H9 (cell line): ENCODE results near the gene BRSK1. TPM values are rescaled to one million over a fixed set of nuclear protein-coding genes. Genes with fewer than 3 reads are reported as not detected.
A peak's percentile ranks its signal among the peaks of the same experiment; 100 is the strongest.

ENCODE experiments used
- DNase-seq: peaks from one replicate; pipeline ENCODE4 v3.0.0-alpha.2; 2017
- H2AFZ ChIP-seq: one replicate; pipeline ENCODE4 v1.6.1; 2013; ENCODE audit warnings: mild to moderate bottlenecking, low read length, control low read depth, moderate library complexity
- H2AK5ac ChIP-seq: 2 replicates; pipeline ENCODE4 v1.6.1; 2013; ENCODE audit warnings: low read length, control low read depth, mixed read lengths; ENCODE audit not compliant: insufficient read length
- H2BK120ac ChIP-seq: one replicate; pipeline ENCODE4 v1.6.1; 2013; ENCODE audit warnings: low read depth, mild to moderate bottlenecking, low read length, control low read depth, inconsistent platforms; ENCODE audit not compliant: poor library complexity, severe bottlenecking
- H2BK12ac ChIP-seq: 2 replicates; pipeline ENCODE4 v1.6.1; 2013; ENCODE audit warnings: low read length, control low read depth, mixed read lengths, low read depth; ENCODE audit not compliant: insufficient read length
- H2BK15ac ChIP-seq: 2 replicates; pipeline ENCODE4 v1.6.1; 2013; ENCODE audit warnings: low read depth, low read length, control low read depth
- H2BK20ac ChIP-seq: one replicate; pipeline ENCODE4 v1.6.1; 2013; ENCODE audit warnings: low read depth, mild to moderate bottlenecking, low read length, control low read depth, inconsistent platforms; ENCODE audit not compliant: poor library complexity, severe bottlenecking
- H2BK5ac ChIP-seq: 2 replicates; pipeline ENCODE4 v1.6.1; 2013; ENCODE audit warnings: low read length, control low read depth, mixed read lengths; ENCODE audit not compliant: insufficient read length
- H3K14ac ChIP-seq: 2 replicates; pipeline ENCODE4 v1.6.1; 2013; ENCODE audit warnings: low read length, control low read depth; ENCODE audit not compliant: insufficient read depth
- H3K18ac ChIP-seq: 2 replicates; pipeline ENCODE4 v1.6.1; 2013; ENCODE audit warnings: low read depth, mild to moderate bottlenecking, mixed read lengths, low read length, control low read depth; ENCODE audit not compliant: insufficient read length
- H3K23ac ChIP-seq: 2 replicates; pipeline ENCODE4 v1.6.1; 2013; ENCODE audit warnings: low read length, control low read depth, mixed read lengths, low read depth; ENCODE audit not compliant: insufficient read length
- H3K23me2 ChIP-seq: 2 replicates; pipeline ENCODE4 v1.6.1; 2013; ENCODE audit warnings: low read depth, mild to moderate bottlenecking, mixed read lengths, low read length, control low read depth; ENCODE audit not compliant: insufficient read length, poor library complexity, severe bottlenecking
- H3K27ac ChIP-seq: 2 replicates; pipeline ENCODE4 v1.5.1; 2013; ENCODE audit warnings: low read length, control low read depth, mixed read lengths, low read depth; ENCODE audit not compliant: insufficient read length
- H3K27me3 ChIP-seq: 2 replicates; pipeline ENCODE4 v1.6.1; 2013; ENCODE audit warnings: low read length, control low read depth, inconsistent platforms; ENCODE audit not compliant: insufficient read depth
- H3K4ac ChIP-seq: 2 replicates; pipeline ENCODE4 v1.6.1; 2013; ENCODE audit warnings: low read depth, mild to moderate bottlenecking, control low read depth, inconsistent platforms, low read length, moderate library complexity
- H3K4me1 ChIP-seq: 2 replicates; pipeline ENCODE4 v1.6.1; 2013; ENCODE audit warnings: low read length, control low read depth, inconsistent platforms; ENCODE audit not compliant: insufficient read depth
- H3K4me2 ChIP-seq: 2 replicates; pipeline ENCODE4 v1.6.1; 2013; ENCODE audit warnings: low read length, control low read depth, mixed read lengths; ENCODE audit not compliant: insufficient read length, insufficient read depth
- H3K56ac ChIP-seq: 2 replicates; pipeline ENCODE4 v1.6.1; 2013; ENCODE audit warnings: low read depth, mild to moderate bottlenecking, mixed read lengths, low read length, control low read depth; ENCODE audit not compliant: insufficient read length
- H3K79me1 ChIP-seq: 2 replicates; pipeline ENCODE4 v1.6.1; 2013; ENCODE audit warnings: low read depth, mild to moderate bottlenecking, moderate library complexity, low read length, control low read depth, inconsistent platforms; ENCODE audit not compliant: insufficient read depth, poor library complexity, severe bottlenecking
- H3K79me2 ChIP-seq: 2 replicates; pipeline ENCODE4 v1.6.1; 2013; ENCODE audit warnings: low read length, control low read depth, inconsistent platforms; ENCODE audit not compliant: insufficient read depth
- H3K9ac ChIP-seq: 2 replicates; pipeline ENCODE4 v1.6.1; 2013; ENCODE audit warnings: low read length, control low read depth, mixed read lengths; ENCODE audit not compliant: insufficient read length; ENCODE audit errors: extremely low read depth
- H3K9me3 ChIP-seq: one replicate; pipeline ENCODE4 v1.6.1; 2013; ENCODE audit warnings: low read depth, low read length, inconsistent platforms; ENCODE audit not compliant: control insufficient read depth
- H3T11ph ChIP-seq: one replicate; pipeline ENCODE4 v1.6.1; 2013; ENCODE audit warnings: mild to moderate bottlenecking, low read length, control low read depth, inconsistent platforms
- H4K20me1 ChIP-seq: one replicate; pipeline ENCODE4 v1.6.1; 2013; ENCODE audit not compliant: control insufficient read depth, insufficient read length, insufficient read depth
- H4K5ac ChIP-seq: 2 replicates; pipeline ENCODE4 v1.6.1; 2013; ENCODE audit warnings: low read depth, mild to moderate bottlenecking, mixed read lengths, low read length, control low read depth; ENCODE audit not compliant: insufficient read length
- H4K8ac ChIP-seq: replicated peaks from 2 replicates; pipeline ENCODE4 v1.6.1; 2013; ENCODE audit warnings: low read length, control low read depth, mixed read lengths, low read depth; ENCODE audit not compliant: insufficient read length
- H4K91ac ChIP-seq: 2 replicates; pipeline ENCODE4 v1.6.1; 2013; ENCODE audit warnings: low read depth, mild to moderate bottlenecking, moderate library complexity, mixed read lengths, low read length, control low read depth; ENCODE audit not compliant: insufficient read length
- H3K27ac Mint-ChIP-seq, 3 experiments: 2 replicates in 2 of 3; 3 replicates in 1 of 3; pipeline ENCODE4 v1.8.0; 2020 to 2021; ENCODE audit warnings: mixed read lengths in 3 of 3, mild to moderate bottlenecking in 1 of 3, moderate library complexity in 1 of 3
- H3K27me3 Mint-ChIP-seq: 2 replicates; pipeline ENCODE4 v1.8.0; 2021; ENCODE audit warnings: low read depth, mild to moderate bottlenecking, moderate library complexity, mixed read lengths
- H3K36me3 Mint-ChIP-seq, 3 experiments: 2 replicates in 2 of 3; 3 replicates in 1 of 3; pipeline ENCODE4 v1.8.0; 2020 to 2021; ENCODE audit warnings: low read depth in 3 of 3, mixed read lengths in 3 of 3; ENCODE audit not compliant: insufficient read depth in 1 of 3
- H3K4me1 Mint-ChIP-seq, 2 experiments: 2 replicates each; pipeline ENCODE4 v1.8.0; 2020; ENCODE audit warnings: mixed read lengths in 2 of 2
- H3K4me3 Mint-ChIP-seq, 2 experiments: 2 replicates in 1 of 2; 3 replicates in 1 of 2; pipeline ENCODE4 v1.8.0; 2020 to 2021; ENCODE audit warnings: mild to moderate bottlenecking in 2 of 2, mixed read lengths in 2 of 2, moderate library complexity in 1 of 2
- H3K9me3 Mint-ChIP-seq, 2 experiments: 2 replicates in 1 of 2; 3 replicates in 1 of 2; pipeline ENCODE4 v1.8.0; 2020; ENCODE audit warnings: mild to moderate bottlenecking in 2 of 2, mixed read lengths in 2 of 2, moderate library complexity in 1 of 2
- WGBS: extraction: QIAGEN DNeasy Blood & Tissue Kit; methylation state at CpG from one replicate; pipeline ENCODE4 v1.1.7; 2013; ENCODE audit warnings: missing lambda C conversion rate, low lambda C conversion rate, mixed read lengths; ENCODE audit not compliant: insufficient read length; ENCODE audit errors: extremely low coverage; 5-methylcytosine and 5-hydroxymethylcytosine counted together
- total RNA-seq: library from RNA; stranded (reverse); gene quantifications from 2 replicates; pipeline ENCODE4 v1.2.1, GENCODE V29; 2021
- TF ChIP-seq, protein P1 (sequence below): fragments of 200-600 bp; sonication (generic); conservative IDR thresholded peaks from 3 replicates; pipeline ENCODE4 v1.8.0; 2021; ENCODE audit warnings: antibody characterized with exemption, mild to moderate bottlenecking

Gene BRSK1
- total RNA-seq, 1 experiment from 2014 or later: 43.5 TPM

DNA sequence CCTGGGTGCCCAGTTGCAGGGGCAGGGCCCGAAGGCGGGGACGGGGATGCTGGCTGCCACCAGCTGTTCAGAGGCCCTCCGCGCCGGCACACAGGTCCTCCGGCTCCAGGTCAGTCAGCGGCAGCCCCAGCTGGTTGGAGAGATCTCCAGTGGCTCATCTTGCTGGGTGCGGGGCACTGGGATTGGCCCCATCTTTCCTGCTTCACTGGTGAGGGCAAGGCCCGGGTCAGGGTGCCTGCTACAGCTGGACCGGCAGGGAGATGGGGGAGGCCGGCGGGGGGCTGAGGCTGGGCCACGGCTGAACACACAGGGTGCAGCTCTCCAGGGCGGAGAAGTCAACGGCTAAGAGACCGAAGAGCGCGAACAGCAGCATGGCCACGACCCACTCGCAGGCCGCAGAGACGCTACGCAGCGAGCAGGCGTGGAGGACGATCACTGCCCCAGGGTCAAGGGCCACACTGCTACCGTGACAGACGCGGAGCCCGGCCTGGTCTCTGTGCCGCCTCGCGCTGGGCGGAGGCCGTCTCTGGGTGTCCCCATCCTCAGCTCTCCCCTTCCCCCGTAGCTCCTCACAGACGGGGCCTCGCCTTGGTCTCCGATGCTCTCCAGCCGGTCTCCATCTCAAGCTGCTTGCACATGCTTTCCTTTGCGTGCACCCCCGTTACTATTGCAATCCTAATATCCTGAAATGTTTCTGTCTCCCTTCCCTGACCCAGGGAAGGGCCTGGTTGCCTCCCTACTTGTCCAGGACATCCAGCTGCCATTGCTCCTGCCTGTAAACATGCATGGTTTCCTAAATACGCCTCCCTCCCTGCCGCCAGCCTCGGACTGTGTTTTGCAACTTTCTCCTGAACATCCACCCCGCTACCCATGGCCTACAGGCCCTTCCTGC, 29.1 kb downstream of the BRSK1 start:
- H3K4me1 Mint-ChIP-seq: peaks cover 3 to 7% of the 10 kb centered on the region in 2 experiments; a peak in 2 of 4 replicates
- H3K27ac ChIP-seq: no peak overlapping the region
- DNase-seq: peak; percentile 28
- no peak overlapping the region for H2AFZ ChIP-seq
- H2BK15ac ChIP-seq: no peak overlapping the region
- H3K79me2 ChIP-seq: no peaks in the 10 kb centered on the region
- no peaks in the 10 kb centered on the region for H3K79me1 ChIP-seq
- H4K91ac ChIP-seq: no peak overlapping the region
- H3K4me1 ChIP-seq: no peaks in the 10 kb centered on the region
- no peak overlapping the region for H3K9ac ChIP-seq
- no peak overlapping the region for H3K18ac ChIP-seq
- TF ChIP-seq, protein P1, sequence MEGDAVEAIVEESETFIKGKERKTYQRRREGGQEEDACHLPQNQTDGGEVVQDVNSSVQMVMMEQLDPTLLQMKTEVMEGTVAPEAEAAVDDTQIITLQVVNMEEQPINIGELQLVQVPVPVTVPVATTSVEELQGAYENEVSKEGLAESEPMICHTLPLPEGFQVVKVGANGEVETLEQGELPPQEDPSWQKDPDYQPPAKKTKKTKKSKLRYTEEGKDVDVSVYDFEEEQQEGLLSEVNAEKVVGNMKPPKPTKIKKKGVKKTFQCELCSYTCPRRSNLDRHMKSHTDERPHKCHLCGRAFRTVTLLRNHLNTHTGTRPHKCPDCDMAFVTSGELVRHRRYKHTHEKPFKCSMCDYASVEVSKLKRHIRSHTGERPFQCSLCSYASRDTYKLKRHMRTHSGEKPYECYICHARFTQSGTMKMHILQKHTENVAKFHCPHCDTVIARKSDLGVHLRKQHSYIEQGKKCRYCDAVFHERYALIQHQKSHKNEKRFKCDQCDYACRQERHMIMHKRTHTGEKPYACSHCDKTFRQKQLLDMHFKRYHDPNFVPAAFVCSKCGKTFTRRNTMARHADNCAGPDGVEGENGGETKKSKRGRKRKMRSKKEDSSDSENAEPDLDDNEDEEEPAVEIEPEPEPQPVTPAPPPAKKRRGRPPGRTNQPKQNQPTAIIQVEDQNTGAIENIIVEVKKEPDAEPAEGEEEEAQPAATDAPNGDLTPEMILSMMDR: no peak
- H3K4ac ChIP-seq: no peak overlapping the region
- no peaks in the 10 kb centered on the region for H3K9me3 Mint-ChIP-seq
- H2BK20ac ChIP-seq: no peak overlapping the region
- no peak overlapping the region for H2BK12ac ChIP-seq
- no peak overlapping the region for H3T11ph ChIP-seq
- no peak overlapping the region for H3K23ac ChIP-seq
- H3K9me3 ChIP-seq: no peaks in the 10 kb centered on the region
- no peak overlapping the region for H2BK120ac ChIP-seq
- H3K27me3 ChIP-seq: no peaks in the 10 kb centered on the region
- H3K56ac ChIP-seq: no peak overlapping the region
- no peak overlapping the region for H2AK5ac ChIP-seq
- no peak overlapping the region for H4K8ac ChIP-seq
- peak overlapping the region; percentile 1 to 70 (median 37); a peak in 5 of 7 replicates for H3K27ac Mint-ChIP-seq
- H2BK5ac ChIP-seq: no peak overlapping the region
- no peaks in the 10 kb centered on the region for H4K20me1 ChIP-seq
- H3K4me2 ChIP-seq: no peak overlapping the region
- H3K23me2 ChIP-seq: no peaks in the 10 kb centered on the region
- no peak overlapping the region for H4K5ac ChIP-seq
- no peak overlapping the region for H3K14ac ChIP-seq
- no peak overlapping the region for H3K4me3 Mint-ChIP-seq
- WGBS: no CpG with 5 or more reads among the region's 47 CpGs
- H3K36me3 Mint-ChIP-seq: peaks cover 13 to 20% (median 20%) of the 10 kb centered on the region in 3 experiments; a peak in 6 of 7 replicates
- H3K27me3 Mint-ChIP-seq: peaks cover 2% of the 10 kb centered on the region; the same call in 1 of the 2 replicates
